ENCODE results near the gene NDUFS4. TPM values are rescaled to one million over a fixed set of nuclear protein-coding genes. Genes with fewer than 3 reads are reported as not detected.
"Not testable (repeated sequence)": the region's sequence is repeated elsewhere in the genome, so short reads cannot be mapped to it uniquely, and the experiment has no call there.

The NDUFS4 gene
- total and polyA plus RNA-seq, 2 experiments from 2014 or later: 113 to 150 TPM

DNA sequence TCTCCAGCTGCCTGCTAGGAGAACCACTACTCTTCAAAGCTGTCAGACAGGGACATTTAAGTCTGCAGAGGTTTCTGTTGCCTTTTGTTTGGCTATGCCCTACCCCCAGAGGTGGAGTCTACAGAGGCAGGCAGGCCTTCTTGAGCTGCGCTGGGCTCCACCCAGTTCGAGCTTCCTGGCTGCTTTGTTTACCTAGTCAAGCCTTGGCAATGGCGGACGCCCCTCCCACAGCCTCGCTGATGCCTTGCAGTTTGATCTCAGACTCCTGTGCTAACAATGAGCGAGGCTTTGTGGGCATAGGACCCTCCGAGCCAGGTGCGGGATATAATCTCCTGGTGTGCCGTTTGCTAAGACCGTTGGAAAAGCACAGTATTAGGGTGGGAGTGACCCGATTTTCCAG is 104.9 kb downstream of the NDUFS4 start:
- H3K27ac ChIP-seq; H2AFZ ChIP-seq; H3K9me3 ChIP-seq (ENCODE audit: low read depth); H3K4me1 ChIP-seq (ENCODE audit: insufficient read depth); DNase-seq (ENCODE audit: low spot score); H4K20me1 ChIP-seq (ENCODE audit: insufficient read depth, poor library complexity, severe bottlenecking); H3K79me2 ChIP-seq; H3K4me3 ChIP-seq; H3K4me2 ChIP-seq; H3K36me3 ChIP-seq (replicated peaks; ENCODE audit: insufficient read depth, low read depth); H3K9me2 ChIP-seq (replicated peaks; ENCODE audit: insufficient read depth); H3K27me3 ChIP-seq: not testable (repeated sequence)
- 91% methylated on average over 11 of the region's 11 CpGs for WGBS (ENCODE audit: low lambda C conversion rate, missing lambda C conversion rate)

DNA sequence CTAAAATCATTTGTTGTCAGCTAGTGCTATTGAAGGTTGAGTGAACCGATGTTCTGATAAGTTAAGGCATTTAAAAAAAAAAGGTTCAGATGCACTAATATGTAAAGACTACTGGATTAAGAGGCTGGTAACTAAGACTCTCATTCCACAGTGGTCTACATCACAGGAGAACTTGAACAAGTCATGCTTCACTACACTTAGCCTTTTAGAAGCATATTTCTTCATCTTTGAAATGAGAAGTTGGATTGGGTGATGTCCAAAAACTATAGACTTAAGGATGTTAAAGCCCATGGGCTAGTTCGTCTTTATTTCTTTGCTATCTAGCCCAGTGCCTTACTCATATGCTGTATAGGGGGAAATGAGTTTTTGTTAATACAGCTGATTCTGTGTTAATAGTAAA is 107.2 kb downstream of the NDUFS4 start:
- Histone ChIP-seq H3K4me2 (no peak overlapping the region), H2AFZ (no peak overlapping the region), H3K36me3 (replicated peaks; ENCODE audit: insufficient read depth, low read depth) (no peaks in the 10 kb centered on the region), H3K79me2 (no peaks in the 10 kb centered on the region), H3K27me3 (no peaks in the 10 kb centered on the region), H3K9me2 (replicated peaks; ENCODE audit: insufficient read depth) (no peaks in the 10 kb centered on the region), H4K20me1 (ENCODE audit: insufficient read depth, poor library complexity, severe bottlenecking) (no peaks in the 10 kb centered on the region), H3K27ac (no peak overlapping the region), H3K4me3 (no peak overlapping the region), H3K9me3 (ENCODE audit: low read depth) (no peaks in the 10 kb centered on the region), H3K4me1 (ENCODE audit: insufficient read depth) (no peaks in the 10 kb centered on the region)
- TF ChIP-seq EZH2 (IDR thresholded peaks at IDR 0.05; ENCODE audit: borderline replicate concordance) (no peak), EZH2phosphoT487 (IDR thresholded peaks at IDR 0.05; ENCODE audit: low read depth, severe bottlenecking, unreplicated experiment) (no peak)
- TF ChIP-seq, protein P1, sequence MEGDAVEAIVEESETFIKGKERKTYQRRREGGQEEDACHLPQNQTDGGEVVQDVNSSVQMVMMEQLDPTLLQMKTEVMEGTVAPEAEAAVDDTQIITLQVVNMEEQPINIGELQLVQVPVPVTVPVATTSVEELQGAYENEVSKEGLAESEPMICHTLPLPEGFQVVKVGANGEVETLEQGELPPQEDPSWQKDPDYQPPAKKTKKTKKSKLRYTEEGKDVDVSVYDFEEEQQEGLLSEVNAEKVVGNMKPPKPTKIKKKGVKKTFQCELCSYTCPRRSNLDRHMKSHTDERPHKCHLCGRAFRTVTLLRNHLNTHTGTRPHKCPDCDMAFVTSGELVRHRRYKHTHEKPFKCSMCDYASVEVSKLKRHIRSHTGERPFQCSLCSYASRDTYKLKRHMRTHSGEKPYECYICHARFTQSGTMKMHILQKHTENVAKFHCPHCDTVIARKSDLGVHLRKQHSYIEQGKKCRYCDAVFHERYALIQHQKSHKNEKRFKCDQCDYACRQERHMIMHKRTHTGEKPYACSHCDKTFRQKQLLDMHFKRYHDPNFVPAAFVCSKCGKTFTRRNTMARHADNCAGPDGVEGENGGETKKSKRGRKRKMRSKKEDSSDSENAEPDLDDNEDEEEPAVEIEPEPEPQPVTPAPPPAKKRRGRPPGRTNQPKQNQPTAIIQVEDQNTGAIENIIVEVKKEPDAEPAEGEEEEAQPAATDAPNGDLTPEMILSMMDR (IDR thresholded peaks at IDR 0.05; ENCODE audit: poor library complexity): no peak
- 98% methylated on average over 2 of the region's 2 CpGs for WGBS (ENCODE audit: low lambda C conversion rate, missing lambda C conversion rate)
- DNase-seq (ENCODE audit: low spot score): no peak

- no peak overlapping the region for H3K4me3 ChIP-seq
- no peaks in the 10 kb centered on the region for H3K36me3 ChIP-seq (replicated peaks; ENCODE audit: insufficient read depth, low read depth)
- H3K27me3 ChIP-seq: no peaks in the 10 kb centered on the region
- H3K27ac ChIP-seq: no peak overlapping the region
- no peak overlapping the region for H2AFZ ChIP-seq
- TF ChIP-seq, protein P1 (IDR thresholded peaks at IDR 0.05; ENCODE audit: poor library complexity): no peak
- TF ChIP-seq EZH2phosphoT487 (IDR thresholded peaks at IDR 0.05; ENCODE audit: low read depth, severe bottlenecking, unreplicated experiment) (no peak), EZH2 (IDR thresholded peaks at IDR 0.05; ENCODE audit: borderline replicate concordance) (no peak)
- H3K79me2 ChIP-seq: no peaks in the 10 kb centered on the region
- 67% methylated on average over 3 of the region's 3 CpGs for WGBS (ENCODE audit: low lambda C conversion rate, missing lambda C conversion rate)
- no peak overlapping the region for H3K4me2 ChIP-seq
- no peaks in the 10 kb centered on the region for H3K9me3 ChIP-seq (ENCODE audit: low read depth)
- H3K9me2 ChIP-seq (replicated peaks; ENCODE audit: insufficient read depth): no peaks in the 10 kb centered on the region
- DNase-seq (ENCODE audit: low spot score): no peak
- no peaks in the 10 kb centered on the region for H3K4me1 ChIP-seq (ENCODE audit: insufficient read depth)
- no peaks in the 10 kb centered on the region for H4K20me1 ChIP-seq (ENCODE audit: insufficient read depth, poor library complexity, severe bottlenecking)
Measured at GRCh38 chr5:53671447-53671846, 111.0 kb downstream of the NDUFS4 start.

DNA sequence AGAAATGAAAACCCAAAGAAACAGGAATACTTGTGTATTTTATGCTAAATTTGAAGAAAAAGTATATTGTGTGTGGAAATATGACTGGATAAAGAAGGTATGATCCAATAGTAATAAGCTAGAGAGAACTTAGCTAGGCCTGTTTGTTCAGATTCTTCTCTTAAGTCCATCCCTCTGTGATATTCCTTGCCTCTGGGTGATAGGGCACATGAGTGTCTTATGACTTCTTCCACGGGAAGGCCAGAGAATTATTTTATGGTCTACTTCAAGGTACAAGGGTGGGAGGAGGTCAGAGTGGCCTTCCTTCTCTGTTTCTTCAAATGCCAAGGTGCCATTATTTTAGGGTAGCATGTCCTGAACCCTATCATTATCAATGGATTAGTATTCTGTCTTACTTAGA is 113.7 kb downstream of the NDUFS4 start:
- Histone ChIP-seq H3K4me3 (no peak overlapping the region), H3K36me3 (replicated peaks; ENCODE audit: insufficient read depth, low read depth) (no peaks in the 10 kb centered on the region), H2AFZ (no peak overlapping the region), H3K4me1 (ENCODE audit: insufficient read depth) (no peaks in the 10 kb centered on the region), H3K27ac (no peak overlapping the region), H3K27me3 (no peaks in the 10 kb centered on the region), H3K9me3 (ENCODE audit: low read depth) (no peaks in the 10 kb centered on the region), H3K4me2 (no peak overlapping the region), H4K20me1 (ENCODE audit: insufficient read depth, poor library complexity, severe bottlenecking) (no peaks in the 10 kb centered on the region), H3K9me2 (replicated peaks; ENCODE audit: insufficient read depth) (no peaks in the 10 kb centered on the region), H3K79me2 (no peaks in the 10 kb centered on the region)
- DNase-seq (ENCODE audit: low spot score): no peak
- TF ChIP-seq EZH2 (IDR thresholded peaks at IDR 0.05; ENCODE audit: borderline replicate concordance): no peak
- no peak for TF ChIP-seq EZH2phosphoT487 (IDR thresholded peaks at IDR 0.05; ENCODE audit: low read depth, severe bottlenecking, unreplicated experiment)
- TF ChIP-seq, protein P1 (IDR thresholded peaks at IDR 0.05; ENCODE audit: poor library complexity): no peak
- 74% methylated on average over 1 of the region's 1 CpG for WGBS (ENCODE audit: low lambda C conversion rate, missing lambda C conversion rate)
